GM23248 (cell line): ENCODE results near the gene ACVR2B. TPM values are rescaled to one million over a fixed set of nuclear protein-coding genes. Genes with fewer than 3 reads are reported as not detected.

Experiments used
- DNase-seq: peaks from one replicate; pipeline ENCODE4 v3.0.0-alpha.2; 2015
- H2AFZ ChIP-seq: fragments of 200-600 bp; sonication (generic); 2 replicates; pipeline ENCODE4 v1.6.1; 2016; ENCODE audit warnings: antibody characterized with exemption
- H3F3A ChIP-seq: fragments of 200-600 bp; sonication (generic); 2 replicates; pipeline ENCODE4 v1.6.1; 2016; ENCODE audit warnings: mild to moderate bottlenecking, antibody characterized with exemption, mixed run types; ENCODE audit not compliant: insufficient read depth
- H3K27ac ChIP-seq: fragments of 200-600 bp; sonication (generic); 2 replicates; pipeline ENCODE4 v1.5.1; 2016; ENCODE audit warnings: mild to moderate bottlenecking
- H3K27me3 ChIP-seq: fragments of 200-600 bp; sonication (generic); replicated peaks from 2 replicates; pipeline ENCODE4 v1.6.1; 2016; ENCODE audit warnings: mild to moderate bottlenecking; ENCODE audit not compliant: insufficient read depth
- H3K36me3 ChIP-seq: fragments of 200-600 bp; sonication (generic); 2 replicates; pipeline ENCODE4 v1.6.1; 2016; ENCODE audit warnings: low read depth, mild to moderate bottlenecking
- H3K4me1 ChIP-seq: fragments of 200-600 bp; sonication (generic); 2 replicates; pipeline ENCODE4 v1.6.1; 2016; ENCODE audit warnings: mild to moderate bottlenecking; ENCODE audit not compliant: insufficient read depth
- H3K4me2 ChIP-seq: fragments of 200-600 bp; sonication (generic); one replicate; pipeline ENCODE4 v1.6.1; 2016; ENCODE audit warnings: mild to moderate bottlenecking; ENCODE audit not compliant: unreplicated experiment
- H3K4me3 ChIP-seq: fragments of 200-600 bp; sonication (generic); 2 replicates; pipeline ENCODE4 v1.5.1; 2016; ENCODE audit warnings: mild to moderate bottlenecking
- H3K79me2 ChIP-seq: fragments of 200-600 bp; sonication (generic); 2 replicates; pipeline ENCODE4 v1.6.1; 2016; ENCODE audit warnings: mild to moderate bottlenecking; ENCODE audit not compliant: insufficient read depth
- H3K9ac ChIP-seq: fragments of 200-600 bp; sonication (generic); 2 replicates; pipeline ENCODE4 v1.6.1; 2016; ENCODE audit warnings: mild to moderate bottlenecking
- H3K9me2 ChIP-seq: fragments of 200-600 bp; sonication (generic); 2 replicates; pipeline ENCODE4 v1.6.1; 2016; ENCODE audit warnings: mixed run types, mild to moderate bottlenecking, moderate library complexity; ENCODE audit not compliant: insufficient read depth
- H3K9me3 ChIP-seq: fragments of 200-600 bp; sonication (generic); one replicate; pipeline ENCODE4 v1.6.1; 2017; ENCODE audit warnings: low read depth
- H4K20me1 ChIP-seq: fragments of 200-600 bp; sonication (generic); 2 replicates; pipeline ENCODE4 v1.6.0; 2016; ENCODE audit not compliant: insufficient read depth
- EZH2 ChIP-seq: fragments of 200-600 bp; sonication (generic); IDR thresholded peaks from 2 replicates; pipeline ENCODE4 v1.6.1; 2018; ENCODE audit warnings: antibody characterized with exemption, mild to moderate bottlenecking; ENCODE audit not compliant: insufficient read depth, poor library complexity, severe bottlenecking
- EZH2phosphoT487 ChIP-seq: fragments of 200-600 bp; sonication (generic); IDR thresholded peaks from 2 replicates; pipeline ENCODE4 v1.6.1; 2018; ENCODE audit warnings: antibody characterized with exemption, moderate library complexity, mild to moderate bottlenecking, low read depth; ENCODE audit not compliant: insufficient read depth
- WGBS, 2 experiments: methylation state at CpG; one replicate each; pipeline ENCODE4 v1.1.6; 2015 to 2017; ENCODE audit warnings: low lambda C conversion rate in 2 of 2, low coverage in 1 of 2; ENCODE audit errors: missing lambda C conversion rate in 2 of 2; 5-methylcytosine and 5-hydroxymethylcytosine counted together
- in situ Hi-C: fragments of 300-500 bp; cut with MboI; formaldehyde crosslinking; loops from 2 replicates; pipeline ENCODE4 v1.15.0; 2020
- polyA plus RNA-seq: library from polyadenylated mRNA; unstranded; fragments of >200 nt; fragmentation: Nextera tagmentation; extraction: Ambion mirVana; gene quantifications from 2 replicates; pipeline ENCODE4 v1.2.1, GENCODE V29; 2016
- total RNA-seq: library from RNA; depleted of rRNA; stranded (reverse); fragments of >200 nt; shearing (Covaris generic); gene quantifications from 2 replicates; pipeline ENCODE4 v1.2.3, GENCODE V29; 2014

ACVR2B gene
- total and polyA plus RNA-seq, 2 experiments from 2014 or later = 0.16 to 0.76 TPM

GRCh38 chr3:38528457-38528856, 74.8 kb downstream of the ACVR2B start:
- Histone ChIP-seq H3K9me3 (no peaks in the 10 kb centered on the region), H3F3A (peaks cover 7% of the 10 kb centered on the region; the same call in 1 of the 2 replicates), H3K9ac (no peak overlapping the region), H4K20me1 (no peaks in the 10 kb centered on the region), H3K79me2 (no peaks in the 10 kb centered on the region), H2AFZ (no peak overlapping the region), H3K36me3 (0 out of 2 replicates have a peak, but pooled peaks cover 9% of the 10 kb centered on the region), H3K9me2 (no peaks in the 10 kb centered on the region), H3K4me3 (no peak overlapping the region), H3K27ac (no peak overlapping the region), H3K4me1 (no peaks in the 10 kb centered on the region; the same call in 1 of the 2 replicates), H3K27me3 (no peaks in the 10 kb centered on the region), H3K4me2 (no peak overlapping the region)
- WGBS, 2 experiments = 100% methylated on average over 1 of the region's 1 CpG
- in situ Hi-C loops = loop anchor here (10.0 kb wide), 3 partner anchors 126 to 466 kb away; no protein-coding TSS in a partner anchor
- no peak for DNase-seq
- no peak for TF ChIP-seq EZH2phosphoT487
- TF ChIP-seq EZH2 = no peak

- Histone ChIP-seq H3K9me2 (no peaks in the 10 kb centered on the region), H3K4me2 (no peak overlapping the region), H4K20me1 (no peaks in the 10 kb centered on the region), H3K9ac (no peak overlapping the region), H3K27ac (no peak overlapping the region), H2AFZ (no peak overlapping the region), H3K27me3 (no peaks in the 10 kb centered on the region), H3K4me1 (no peaks in the 10 kb centered on the region), H3K79me2 (no peaks in the 10 kb centered on the region), H3F3A (no peaks in the 10 kb centered on the region), H3K9me3 (no peaks in the 10 kb centered on the region), H3K4me3 (no peak overlapping the region), H3K36me3 (no peaks in the 10 kb centered on the region; the same call in 1 of the 2 replicates)
- 85 to 88% methylated on average over 3 of the region's 3 CpGs for WGBS, 2 experiments
- in situ Hi-C loops = no loop called here
- no peak for TF ChIP-seq EZH2
- TF ChIP-seq EZH2phosphoT487 = no peak
- no peak for DNase-seq
These were observed 78.8 kb downstream of the ACVR2B start for GRCh38 chr3:38532529-38532928.

GRCh38 chr3:38533285-38533976, 79.7 kb downstream of the ACVR2B start:
- no peak for DNase-seq
- in situ Hi-C loops = no loop called here
- WGBS, 2 experiments = 77 to 81% methylated on average over 13 of the region's 13 CpGs
- Histone ChIP-seq H3K79me2 (no peaks in the 10 kb centered on the region), H3K4me2 (no peak overlapping the region), H3K9ac (no peak overlapping the region), H3K36me3 (no peaks in the 10 kb centered on the region; the same call in 1 of the 2 replicates), H4K20me1 (no peaks in the 10 kb centered on the region), H2AFZ (no peak overlapping the region), H3K4me1 (no peaks in the 10 kb centered on the region), H3K4me3 (no peak overlapping the region), H3F3A (no peaks in the 10 kb centered on the region), H3K9me3 (no peaks in the 10 kb centered on the region), H3K27ac (no peak overlapping the region), H3K27me3 (no peaks in the 10 kb centered on the region), H3K9me2 (no peaks in the 10 kb centered on the region)
- TF ChIP-seq EZH2phosphoT487 = no peak

- Histone ChIP-seq H3F3A (no peaks in the 10 kb centered on the region), H3K79me2 (no peaks in the 10 kb centered on the region), H3K4me2 (no peak overlapping the region), H4K20me1 (no peaks in the 10 kb centered on the region), H3K9me3 (no peaks in the 10 kb centered on the region), H3K27ac (no peak overlapping the region), H2AFZ (no peak overlapping the region), H3K9me2 (no peaks in the 10 kb centered on the region), H3K9ac (no peak overlapping the region), H3K36me3 (no peaks in the 10 kb centered on the region; the same call in 1 of the 2 replicates), H3K4me1 (no peaks in the 10 kb centered on the region), H3K27me3 (no peaks in the 10 kb centered on the region), H3K4me3 (no peak overlapping the region)
- in situ Hi-C loops = no loop called here
- WGBS, 2 experiments = 94 to 100% methylated on average over 2 of the region's 2 CpGs
- no peak for TF ChIP-seq EZH2
- TF ChIP-seq EZH2phosphoT487 = no peak
- no peak for DNase-seq
These were observed 80.5 kb downstream of the ACVR2B start for GRCh38 chr3:38534180-38534579.
